A549 (cell line): ENCODE measurements around the gene TOPBP1.

Experiments
- EP300 ChIP-seq, 2 experiments: fragments of >200 bp; sonication (Bioruptor Twin); formaldehyde crosslinking; IDR thresholded peaks; 2 replicates in 1 of 2; 3 replicates in 1 of 2; pipeline ENCODE4 v1.6.1; 2016 to 2017
- FOXS1 ChIP-seq: fragments of 250-450 bp; sonication (Bioruptor Pico); IDR thresholded peaks from 2 replicates; pipeline ENCODE4 v1.5.0; 2020; ENCODE audit warnings: mild to moderate bottlenecking, moderate library complexity
- HDAC2 ChIP-seq: fragments of 200-600 bp; sonication (generic); IDR thresholded peaks from 2 replicates; pipeline ENCODE4 v1.6.1; 2016
- JUN ChIP-seq, 2 experiments: fragments of >200 bp; sonication (Bioruptor Twin); formaldehyde crosslinking; IDR thresholded peaks; 2 replicates in 1 of 2; 3 replicates in 1 of 2; pipeline ENCODE4 v1.6.1; 2016 to 2017
- KDM5A ChIP-seq: fragments of 200-600 bp; sonication (generic); IDR thresholded peaks from 2 replicates; pipeline ENCODE4 v1.6.1; 2016; ENCODE audit warnings: antibody characterized with exemption, mild to moderate bottlenecking
- MAZ ChIP-seq: fragments of 150-350 bp; IDR thresholded peaks from 2 replicates; pipeline ENCODE4 v1.6.1; 2014; ENCODE audit warnings: antibody characterized with exemption, low read depth, low read length, borderline replicate concordance
- POLR2A ChIP-seq: IDR thresholded peaks from 2 replicates; pipeline ENCODE4 v1.6.1; 2012; ENCODE audit warnings: mild to moderate bottlenecking, low read length
- RAD21 ChIP-seq, 2 experiments: fragments of >200 bp in 1 of 2; sonication (Bioruptor Twin) in 1 of 2; formaldehyde crosslinking in 1 of 2; IDR thresholded peaks in 1 of 2; conservative IDR thresholded peaks in 1 of 2; 2 replicates in 1 of 2; 3 replicates in 1 of 2; pipeline ENCODE4 v1.6.1; 2012 to 2018; ENCODE audit warnings: inconsistent platforms in 1 of 2
- RCOR1 ChIP-seq: fragments of 150-350 bp; IDR thresholded peaks from 2 replicates; pipeline ENCODE4 v1.6.1; 2014; ENCODE audit warnings: antibody characterized with exemption, low read length, low read depth
- TF ChIP-seq, protein P1 (sequence below): fragments of >200 bp; sonication (Bioruptor Twin); formaldehyde crosslinking; IDR thresholded peaks from 3 replicates; pipeline ENCODE4 v1.5.1; 2016
- TF ChIP-seq, protein P2 (sequence below): fragments of >200 bp; sonication (Bioruptor Twin); formaldehyde crosslinking; IDR thresholded peaks from 3 replicates; pipeline ENCODE4 v1.6.1; 2016
- TF ChIP-seq, protein P3 (sequence below): IDR thresholded peaks from 2 replicates; pipeline ENCODE4 v1.6.1; 2012
- TF ChIP-seq, protein P4 (sequence below): fragments of >200 bp; sonication (Bioruptor Twin); formaldehyde crosslinking; IDR thresholded peaks from 2 replicates; pipeline ENCODE4 v1.6.1; 2016

DNA sequence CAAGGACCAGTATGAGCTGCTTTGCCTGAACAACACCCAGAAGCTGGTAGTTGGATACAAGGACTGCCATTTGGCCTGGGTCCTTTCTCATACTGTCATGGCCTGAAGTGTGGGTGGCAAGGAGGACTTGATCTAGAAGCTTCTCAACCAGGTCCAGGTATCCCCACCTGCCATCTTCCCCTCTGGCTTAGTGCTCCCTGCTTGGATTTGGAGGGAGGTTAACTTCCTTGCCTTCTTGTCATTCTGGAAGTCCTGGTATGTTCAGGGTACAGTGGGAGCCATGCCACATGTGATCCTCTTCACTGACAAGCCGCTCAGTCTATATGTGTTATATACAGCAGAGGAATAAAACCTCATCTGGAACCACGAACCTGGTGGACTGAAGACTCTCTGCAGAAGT, 37.7 kb upstream of the TOPBP1 start:
- TF ChIP-seq MAZ (no peak), RAD21 (conservative IDR thresholded peaks at IDR 0.05 in 1 of 2, IDR thresholded peaks at IDR 0.05 in 1 of 2) (no peak), RCOR1 (no peak), POLR2A (no peak), HDAC2 (no peak), EP300 (IDR thresholded peaks at IDR 0.05) (no peak), JUN (IDR thresholded peaks at IDR 0.05) (no peak), KDM5A (no peak), FOXS1 (CRISPR knock-in tag) (no peak)
- TF ChIP-seq, protein P1, sequence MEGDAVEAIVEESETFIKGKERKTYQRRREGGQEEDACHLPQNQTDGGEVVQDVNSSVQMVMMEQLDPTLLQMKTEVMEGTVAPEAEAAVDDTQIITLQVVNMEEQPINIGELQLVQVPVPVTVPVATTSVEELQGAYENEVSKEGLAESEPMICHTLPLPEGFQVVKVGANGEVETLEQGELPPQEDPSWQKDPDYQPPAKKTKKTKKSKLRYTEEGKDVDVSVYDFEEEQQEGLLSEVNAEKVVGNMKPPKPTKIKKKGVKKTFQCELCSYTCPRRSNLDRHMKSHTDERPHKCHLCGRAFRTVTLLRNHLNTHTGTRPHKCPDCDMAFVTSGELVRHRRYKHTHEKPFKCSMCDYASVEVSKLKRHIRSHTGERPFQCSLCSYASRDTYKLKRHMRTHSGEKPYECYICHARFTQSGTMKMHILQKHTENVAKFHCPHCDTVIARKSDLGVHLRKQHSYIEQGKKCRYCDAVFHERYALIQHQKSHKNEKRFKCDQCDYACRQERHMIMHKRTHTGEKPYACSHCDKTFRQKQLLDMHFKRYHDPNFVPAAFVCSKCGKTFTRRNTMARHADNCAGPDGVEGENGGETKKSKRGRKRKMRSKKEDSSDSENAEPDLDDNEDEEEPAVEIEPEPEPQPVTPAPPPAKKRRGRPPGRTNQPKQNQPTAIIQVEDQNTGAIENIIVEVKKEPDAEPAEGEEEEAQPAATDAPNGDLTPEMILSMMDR, result no peak
- TF ChIP-seq, protein P2, sequence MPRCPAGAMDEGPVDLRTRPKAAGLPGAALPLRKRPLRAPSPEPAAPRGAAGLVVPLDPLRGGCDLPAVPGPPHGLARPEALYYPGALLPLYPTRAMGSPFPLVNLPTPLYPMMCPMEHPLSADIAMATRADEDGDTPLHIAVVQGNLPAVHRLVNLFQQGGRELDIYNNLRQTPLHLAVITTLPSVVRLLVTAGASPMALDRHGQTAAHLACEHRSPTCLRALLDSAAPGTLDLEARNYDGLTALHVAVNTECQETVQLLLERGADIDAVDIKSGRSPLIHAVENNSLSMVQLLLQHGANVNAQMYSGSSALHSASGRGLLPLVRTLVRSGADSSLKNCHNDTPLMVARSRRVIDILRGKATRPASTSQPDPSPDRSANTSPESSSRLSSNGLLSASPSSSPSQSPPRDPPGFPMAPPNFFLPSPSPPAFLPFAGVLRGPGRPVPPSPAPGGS, result no peak
- TF ChIP-seq, protein P3, sequence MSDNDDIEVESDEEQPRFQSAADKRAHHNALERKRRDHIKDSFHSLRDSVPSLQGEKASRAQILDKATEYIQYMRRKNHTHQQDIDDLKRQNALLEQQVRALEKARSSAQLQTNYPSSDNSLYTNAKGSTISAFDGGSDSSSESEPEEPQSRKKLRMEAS, result no peak
- TF ChIP-seq, protein P4, sequence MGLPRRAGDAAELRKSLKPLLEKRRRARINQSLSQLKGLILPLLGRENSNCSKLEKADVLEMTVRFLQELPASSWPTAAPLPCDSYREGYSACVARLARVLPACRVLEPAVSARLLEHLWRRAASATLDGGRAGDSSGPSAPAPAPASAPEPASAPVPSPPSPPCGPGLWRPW, result no peak
